Epidermal melanocyte (primary cell): ENCODE results near the gene SUSD5.
"Not testable (repeated sequence)": the region's sequence is repeated elsewhere in the genome, so short reads cannot be mapped to it uniquely, and the experiment has no call there.

Source experiments
- DNase-seq: peaks from one replicate; pipeline ENCODE4 v3.0.0; 2011; ENCODE audit warnings: low spot score; ENCODE audit not compliant: insufficient read length

Gene SUSD5

DNA sequence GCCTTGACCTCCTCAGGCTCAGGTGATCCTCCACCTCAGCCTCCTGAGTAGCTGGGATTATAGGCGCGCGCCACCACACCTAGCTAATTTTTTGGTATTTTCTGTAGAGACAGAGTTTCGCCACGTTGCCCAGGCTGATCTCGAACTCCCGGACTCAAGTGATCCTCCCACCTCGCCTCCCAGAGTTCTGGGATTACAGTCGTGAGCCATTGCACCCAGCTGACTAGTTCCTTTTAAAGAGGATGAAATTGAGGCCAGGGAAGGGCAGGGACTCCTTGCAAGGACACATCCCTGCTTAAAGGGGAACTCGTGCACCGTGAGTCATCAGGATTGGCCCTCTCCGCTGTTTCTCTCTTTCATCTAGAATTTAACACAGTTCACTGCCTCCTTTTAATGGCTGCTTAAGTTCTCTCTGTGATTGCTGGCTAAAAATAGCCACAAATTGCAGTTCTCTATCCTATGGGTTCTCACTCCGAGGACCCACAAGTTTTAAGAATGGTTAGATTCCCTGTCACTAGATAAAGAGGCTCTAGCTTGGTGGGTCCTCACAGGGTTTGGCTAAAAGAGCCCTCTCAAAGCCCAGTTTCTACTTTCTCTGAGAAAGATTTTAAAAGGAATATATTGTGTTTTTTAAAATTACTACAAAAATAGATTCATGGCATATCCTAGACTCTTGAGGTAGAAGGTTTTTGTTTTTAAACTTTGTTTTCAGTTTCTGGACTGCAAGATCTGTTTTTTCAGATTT is 103.4 kb downstream of the SUSD5 start:
- no peak for DNase-seq

DNA sequence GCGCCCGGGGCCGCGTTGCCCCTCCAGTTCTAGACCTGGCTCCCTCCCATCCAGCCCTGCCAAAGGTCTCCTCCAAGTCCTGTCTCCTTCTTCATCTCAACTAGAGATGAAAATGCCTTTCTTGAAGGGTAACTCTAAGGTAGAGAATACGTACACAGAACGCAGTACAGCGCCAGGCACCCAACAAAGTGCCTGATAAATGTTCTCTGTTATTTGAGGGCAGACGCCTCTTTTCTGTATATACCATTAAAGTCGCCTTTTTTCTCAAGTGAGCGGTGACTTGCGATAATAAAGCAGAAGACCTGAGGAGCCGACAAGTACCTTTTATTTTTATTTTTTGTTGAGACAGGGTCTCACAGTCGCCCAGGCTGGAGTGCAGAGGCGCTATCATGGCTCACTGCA is 104.0 kb downstream of the SUSD5 start:
- DNase-seq: no peak

DNA sequence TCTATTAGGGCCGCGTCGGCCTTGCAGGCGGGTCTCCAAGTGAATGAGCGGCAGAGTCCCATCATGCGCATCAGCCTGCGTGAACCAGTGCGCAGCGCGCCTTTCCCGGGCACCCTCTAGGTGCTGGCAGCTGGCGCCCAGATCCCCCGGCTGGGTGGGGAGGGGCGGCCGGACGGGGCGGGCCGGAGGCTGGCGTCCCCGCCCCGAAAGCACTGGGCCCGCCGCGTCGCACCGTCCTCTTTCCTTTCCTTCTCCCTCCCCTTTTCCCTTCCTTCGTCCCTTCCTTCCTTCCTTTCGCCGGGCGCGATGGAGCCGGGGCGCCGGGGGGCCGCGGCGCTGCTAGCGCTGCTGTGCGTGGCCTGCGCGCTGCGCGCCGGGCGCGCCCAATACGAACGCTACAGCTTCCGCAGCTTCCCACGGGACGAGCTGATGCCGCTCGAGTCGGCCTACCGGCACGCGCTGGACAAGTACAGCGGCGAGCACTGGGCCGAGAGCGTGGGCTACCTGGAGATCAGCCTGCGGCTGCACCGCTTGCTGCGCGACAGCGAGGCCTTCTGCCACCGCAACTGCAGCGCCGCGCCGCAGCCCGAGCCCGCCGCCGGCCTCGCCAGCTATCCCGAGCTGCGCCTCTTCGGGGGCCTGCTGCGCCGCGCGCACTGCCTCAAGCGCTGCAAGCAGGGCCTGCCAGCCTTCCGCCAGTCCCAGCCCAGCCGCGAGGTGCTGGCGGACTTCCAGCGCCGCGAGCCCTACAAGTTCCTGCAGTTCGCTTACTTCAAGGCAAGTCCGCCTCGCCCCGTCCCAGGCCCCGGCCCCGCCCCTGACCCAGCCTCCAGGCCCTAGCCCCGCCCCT is 104.6 kb downstream of the SUSD5 start, which contains the start of gene CRTAP:
Gene CRTAP (plus strand): TSS at position 243 of the 850 bp plus-strand sequence. CDS start 64 bp downstream, at position 307.
- DNase-seq: peak; percentile 42

DNA sequence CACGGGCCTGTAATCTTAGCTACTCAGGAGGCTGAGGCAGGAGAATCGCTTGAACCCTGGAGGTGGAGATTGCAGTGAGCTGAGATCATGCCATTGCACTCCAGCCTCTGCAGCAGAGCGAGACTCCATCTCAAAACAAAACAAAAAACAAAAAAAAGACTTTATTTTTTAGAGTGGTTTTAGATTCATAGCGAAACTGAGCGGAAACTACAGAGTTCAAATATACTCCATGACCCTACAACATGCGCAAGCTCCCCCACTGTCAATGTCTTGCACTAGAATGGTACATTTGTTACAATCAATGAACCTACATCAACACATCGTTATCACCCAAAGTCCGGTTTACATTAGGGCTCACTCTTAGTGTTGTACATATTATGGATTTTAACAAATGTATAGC is 107.0 kb downstream of the SUSD5 start:
- DNase-seq: no peak

DNA sequence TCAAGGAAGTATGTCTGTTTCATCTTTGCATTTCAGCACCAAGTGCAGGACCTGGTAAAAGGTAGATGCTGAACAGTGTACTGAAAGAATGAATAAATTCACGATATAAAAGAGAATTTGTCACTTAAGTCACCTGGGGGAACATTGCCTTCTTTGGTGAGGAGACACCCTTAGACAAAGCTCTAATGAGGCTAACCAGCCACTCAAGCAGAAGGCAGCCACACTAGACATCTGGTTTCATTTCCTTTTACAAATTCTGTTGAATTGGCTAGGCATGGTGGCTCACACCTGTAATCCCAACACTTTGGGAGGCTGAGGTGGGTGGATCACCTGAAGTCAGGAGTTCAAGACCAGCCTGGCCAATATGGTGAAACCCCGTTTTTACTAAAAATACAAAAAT is 111.8 kb downstream of the SUSD5 start:
- DNase-seq: not testable (repeated sequence)

DNA sequence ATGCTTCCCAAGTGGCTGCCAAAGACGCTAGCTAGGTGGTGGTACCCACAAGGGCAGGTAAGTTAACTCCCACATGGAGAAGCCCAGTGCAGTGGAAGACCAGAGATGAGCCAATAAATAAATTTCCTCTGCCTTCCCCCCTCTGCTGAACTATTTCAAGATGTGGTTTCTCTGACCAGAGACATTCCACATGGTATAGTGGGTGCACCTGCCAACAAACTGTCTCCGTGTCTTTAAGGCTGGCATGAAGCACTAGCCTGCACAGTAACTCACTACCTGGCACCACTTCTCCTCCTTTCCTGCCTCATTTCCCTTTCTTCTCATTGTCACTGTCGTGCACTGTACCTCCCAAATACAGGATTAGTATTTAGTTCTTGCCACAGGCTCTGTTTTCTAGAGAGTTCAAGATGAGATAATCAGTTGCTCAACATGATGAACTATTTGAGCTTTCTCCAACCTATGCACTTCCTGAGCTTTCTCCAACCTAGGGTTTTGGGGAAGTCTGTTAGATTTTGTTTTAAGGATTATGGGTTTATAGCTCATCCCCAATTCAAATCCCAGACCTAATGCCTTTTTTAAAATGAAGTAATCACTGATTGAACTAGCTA is 113.2 kb downstream of the SUSD5 start:
- no peak for DNase-seq

DNA sequence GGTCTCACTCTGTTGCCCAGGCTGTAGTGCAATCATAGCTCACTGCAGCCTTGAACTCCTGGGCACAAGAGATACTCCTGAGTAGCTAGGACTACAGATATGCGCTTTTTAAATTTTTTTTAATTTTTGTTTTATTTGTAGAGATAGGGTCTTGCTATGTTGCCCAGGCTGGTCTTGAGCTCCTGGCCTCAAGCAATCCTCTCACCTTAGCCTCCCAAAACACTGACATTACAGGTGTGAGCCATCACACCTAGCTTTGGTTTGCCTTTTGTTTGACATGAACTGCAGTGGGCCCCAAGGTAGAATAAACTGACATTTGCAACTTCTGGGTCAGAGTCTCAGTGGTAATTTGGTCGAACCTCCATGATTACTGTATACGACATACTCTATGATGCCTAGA is 113.8 kb downstream of the SUSD5 start:
- no peak for DNase-seq

DNA sequence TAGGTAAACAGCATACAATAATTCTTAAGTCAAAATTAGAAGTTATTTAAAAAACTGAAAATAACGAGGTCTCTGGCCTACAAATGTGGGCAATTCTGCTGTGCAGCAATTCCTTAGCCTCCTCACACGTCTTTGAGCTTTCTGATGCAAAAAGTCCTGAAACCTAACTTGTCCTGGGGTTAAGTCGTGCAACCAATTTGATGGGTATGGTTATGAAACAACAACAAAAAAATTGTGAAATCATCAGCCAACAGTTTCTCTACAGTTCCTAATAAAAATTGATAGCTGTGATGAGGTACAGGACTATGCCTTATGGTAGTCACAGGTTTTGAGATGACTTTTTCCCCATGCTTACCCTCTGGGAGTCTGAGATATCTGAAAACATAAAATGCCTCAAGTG is 115.1 kb downstream of the SUSD5 start:
- DNase-seq: no peak

DNA sequence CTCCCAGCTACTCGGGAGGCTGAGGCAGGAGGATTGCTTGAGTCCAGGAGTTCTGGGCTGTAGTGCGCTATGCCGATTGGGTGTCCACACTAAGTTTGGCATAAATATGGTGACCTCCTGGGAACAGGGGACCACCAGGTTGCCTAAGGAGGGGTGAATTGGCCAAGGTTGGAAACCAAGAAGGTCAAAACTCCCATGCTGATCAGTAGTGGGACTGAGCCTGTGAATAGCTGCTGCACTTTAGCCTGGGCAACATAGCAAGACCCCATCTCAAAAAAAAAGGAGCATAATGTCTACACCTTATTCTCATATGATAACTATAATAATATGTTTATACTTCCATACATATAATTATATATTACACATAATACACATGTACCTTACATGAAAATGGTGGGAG is 115.6 kb downstream of the SUSD5 start:
- no peak for DNase-seq

DNA sequence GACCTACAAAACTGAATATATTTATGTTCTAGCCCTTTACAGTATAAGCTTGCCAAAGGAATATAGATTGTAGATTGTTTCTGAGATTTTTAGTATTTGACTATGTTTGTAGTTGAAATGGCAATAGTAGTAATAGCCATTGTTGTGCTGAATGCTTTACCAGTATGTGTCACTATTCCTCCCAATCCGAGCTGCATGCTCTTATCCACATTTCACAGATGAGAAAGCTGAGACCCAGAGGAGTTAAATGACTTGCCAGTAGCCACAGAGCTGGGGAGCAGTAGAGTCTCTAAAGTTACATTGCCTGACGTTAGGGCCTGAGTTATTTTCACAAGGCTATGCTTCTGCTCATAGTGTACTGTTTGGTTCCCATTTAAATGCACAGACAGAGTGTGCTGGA is 118.4 kb downstream of the SUSD5 start:
- no peak for DNase-seq
